IMR-90 (cell line): ENCODE results near the gene CAMSAP3. TPM values are rescaled to one million over a fixed set of nuclear protein-coding genes. Genes with fewer than 3 reads are reported as not detected.

Experiments used
- ATAC-seq: fragments of 200-7000 bp; cut with Tn5 transposase; 2 replicates; pipeline ENCODE4 v1.9.1; 2020; ENCODE audit warnings: low read depth, mild to moderate bottlenecking, moderate library complexity
- BruUV-seq: library from RNA; stranded (reverse); fragments of 400-500 nt; replicated peaks from 2 replicates; lab custom pipeline; 2021; lab: Mats Ljungman, UMichigan
- CTCF ChIA-PET: fragments of 300-600 bp; formaldehyde crosslinking; extraction: SDS; loops from one replicate; lab custom pipeline; 2021; ENCODE audit warnings: antibody characterized with exemption; lab: Yijun Ruan, JAX
- POLR2A ChIA-PET: fragments of 300-600 bp; sonication (Branson Sonifier 250); formaldehyde crosslinking; loops from one replicate; lab custom pipeline; 2022; ENCODE audit warnings: antibody characterized with exemption; ENCODE audit not compliant: unreplicated experiment; lab: Charles Lee
- DNase-seq: peaks from one replicate; pipeline ENCODE4 v3.0.0; 2013
- H2AFZ ChIP-seq: replicated peaks from 2 replicates; pipeline ENCODE3; 2013; ENCODE audit warnings: low read length, mild to moderate bottlenecking; ENCODE audit not compliant: poor library complexity
- H2AK5ac ChIP-seq: 2 replicates; pipeline ENCODE4 v1.6.1; 2013; ENCODE audit warnings: low read depth, low read length, inconsistent platforms
- H2AK9ac ChIP-seq: replicated peaks from 2 replicates; pipeline ENCODE3; 2013; ENCODE audit warnings: mild to moderate bottlenecking, low read depth, low read length, moderate library complexity; ENCODE audit not compliant: poor library complexity
- H2BK120ac ChIP-seq: 2 replicates; pipeline ENCODE4 v1.6.1; 2013; ENCODE audit warnings: low read depth, low read length, inconsistent platforms
- H2BK15ac ChIP-seq: 3 replicates; pipeline ENCODE4 v1.6.1; 2013; ENCODE audit warnings: low read depth, low read length, inconsistent platforms
- H2BK20ac ChIP-seq: 2 replicates; pipeline ENCODE4 v1.6.1; 2013; ENCODE audit warnings: low read depth, mild to moderate bottlenecking, inconsistent platforms, low read length, moderate library complexity
- H2BK5ac ChIP-seq: 2 replicates; pipeline ENCODE4 v1.6.1; 2013; ENCODE audit warnings: mild to moderate bottlenecking, low read depth, low read length, inconsistent platforms; ENCODE audit not compliant: poor library complexity, severe bottlenecking
- H3K14ac ChIP-seq: replicated peaks from 2 replicates; pipeline ENCODE4 v1.6.1; 2013; ENCODE audit warnings: low read depth, low read length, inconsistent platforms
- H3K18ac ChIP-seq: 2 replicates; pipeline ENCODE4 v1.6.1; 2013; ENCODE audit warnings: low read depth, low read length, control low read depth
- H3K23ac ChIP-seq: 2 replicates; pipeline ENCODE4 v1.6.1; 2013; ENCODE audit warnings: low read depth, low read length, inconsistent platforms
- H3K27ac ChIP-seq: 2 replicates; pipeline ENCODE4 v1.5.1; 2013; ENCODE audit warnings: mild to moderate bottlenecking, control low read depth, low read length; ENCODE audit not compliant: insufficient read depth
- H3K27me3 ChIP-seq: 2 replicates; pipeline ENCODE4 v1.6.1; 2013; ENCODE audit warnings: low read length; ENCODE audit not compliant: control insufficient read depth, insufficient read depth
- H3K36me3 ChIP-seq: 2 replicates; pipeline ENCODE4 v1.6.1; 2013; ENCODE audit warnings: low read length, mixed read lengths; ENCODE audit not compliant: control insufficient read depth, insufficient read depth
- H3K4ac ChIP-seq: 2 replicates; pipeline ENCODE4 v1.6.1; 2013; ENCODE audit warnings: low read depth, low read length, inconsistent platforms
- H3K4me1 ChIP-seq: 2 replicates; pipeline ENCODE4 v1.6.1; 2013; ENCODE audit warnings: low read length, mixed read lengths; ENCODE audit not compliant: control insufficient read depth, insufficient read depth
- H3K4me2 ChIP-seq: 2 replicates; pipeline ENCODE4 v1.6.1; 2013; ENCODE audit warnings: low read depth, mild to moderate bottlenecking, control low read depth, low read length, moderate library complexity
- H3K4me3 ChIP-seq: 2 replicates; pipeline ENCODE4 v1.5.1; 2013; ENCODE audit warnings: low read depth, mild to moderate bottlenecking, control low read depth, low read length, moderate library complexity; ENCODE audit not compliant: insufficient read depth
- H3K56ac ChIP-seq: 2 replicates; pipeline ENCODE4 v1.6.1; 2013; ENCODE audit warnings: low read length, inconsistent platforms; ENCODE audit not compliant: insufficient read depth; ENCODE audit errors: extremely low read depth
- H3K79me1 ChIP-seq, 2 experiments: 2 replicates each; pipeline ENCODE4 v1.6.1; 2013; ENCODE audit warnings: low read length in 2 of 2, inconsistent platforms in 1 of 2, low read depth in 1 of 2
- H3K9ac ChIP-seq: 2 replicates; pipeline ENCODE4 v1.6.1; 2013; ENCODE audit warnings: low read depth, low read length, control low read depth
- H3K9me1 ChIP-seq: 2 replicates; pipeline ENCODE4 v1.6.1; 2013; ENCODE audit warnings: low read length, inconsistent platforms; ENCODE audit not compliant: insufficient read depth
- H3K9me3 ChIP-seq: 2 replicates; pipeline ENCODE4 v1.6.1; 2013; ENCODE audit warnings: low read length; ENCODE audit not compliant: control insufficient read depth, insufficient read depth
- H4K20me1 ChIP-seq: 2 replicates; pipeline ENCODE4 v1.6.1; 2013; ENCODE audit warnings: low read length, inconsistent platforms; ENCODE audit not compliant: insufficient read depth
- H4K5ac ChIP-seq: 2 replicates; pipeline ENCODE4 v1.6.1; 2013; ENCODE audit warnings: mild to moderate bottlenecking, low read depth, low read length, control low read depth
- H4K8ac ChIP-seq, 2 experiments: 2 replicates each; pipeline ENCODE4 v1.6.1; 2013; ENCODE audit warnings: low read depth in 2 of 2, low read length in 2 of 2, control low read depth in 1 of 2, inconsistent platforms in 1 of 2
- H4K91ac ChIP-seq: 2 replicates; pipeline ENCODE4 v1.6.1; 2013; ENCODE audit warnings: low read depth, low read length, inconsistent platforms; ENCODE audit not compliant: insufficient read depth
- BHLHE40 ChIP-seq: fragments of 150-350 bp; IDR thresholded peaks from 2 replicates; pipeline ENCODE4 v1.6.1; 2016; ENCODE audit warnings: mild to moderate bottlenecking, low read depth, low read length
- CEBPB ChIP-seq: IDR thresholded peaks from 2 replicates; pipeline ENCODE4 v1.6.1; 2012; ENCODE audit warnings: low read depth, low read length, improper control_type of control experiment
- CHD1 ChIP-seq: IDR thresholded peaks from 2 replicates; pipeline ENCODE4 v1.6.1; 2012; ENCODE audit warnings: low read depth, low read length, improper control_type of control experiment
- FOS ChIP-seq: fragments of 150-350 bp; IDR thresholded peaks from 2 replicates; pipeline ENCODE4 v1.6.1; 2016; ENCODE audit warnings: low read depth, low read length
- MAFK ChIP-seq: IDR thresholded peaks from 2 replicates; pipeline ENCODE4 v1.6.1; 2012; ENCODE audit warnings: low read depth, low read length, improper control_type of control experiment
- MAZ ChIP-seq: IDR thresholded peaks from 2 replicates; pipeline ENCODE4 v1.6.1; 2012; ENCODE audit warnings: low read depth, mild to moderate bottlenecking, low read length, improper control_type of control experiment, moderate library complexity, borderline replicate concordance
- MXI1 ChIP-seq: IDR thresholded peaks from 2 replicates; pipeline ENCODE4 v1.6.1; 2012; ENCODE audit warnings: low read depth, mild to moderate bottlenecking, low read length, moderate library complexity, borderline replicate concordance
- NFE2L2 ChIP-seq: fragments of 150-350 bp; IDR thresholded peaks from 2 replicates; pipeline ENCODE4 v1.6.1; 2016; ENCODE audit warnings: low read depth, mild to moderate bottlenecking, low read length
- POLR2A ChIP-seq: IDR thresholded peaks from 2 replicates; pipeline ENCODE4 v1.6.1; 2012; ENCODE audit warnings: mild to moderate bottlenecking, low read depth, low read length
- RAD21 ChIP-seq: IDR thresholded peaks from 2 replicates; pipeline ENCODE4 v1.6.1; 2012; ENCODE audit warnings: low read length, improper control_type of control experiment
- RCOR1 ChIP-seq: IDR thresholded peaks from 2 replicates; pipeline ENCODE4 v1.6.1; 2012; ENCODE audit warnings: mild to moderate bottlenecking, low read length, improper control_type of control experiment; ENCODE audit not compliant: insufficient replicate concordance
- RFX5 ChIP-seq: IDR thresholded peaks from 2 replicates; pipeline ENCODE4 v1.8.0; 2012; ENCODE audit warnings: low read depth, mild to moderate bottlenecking, low read length, moderate library complexity
- SMC3 ChIP-seq: fragments of 150-350 bp; IDR thresholded peaks from 2 replicates; pipeline ENCODE4 v1.6.1; 2016; ENCODE audit warnings: low read depth, mild to moderate bottlenecking, antibody characterized with exemption, low read length, moderate library complexity
- WGBS, 2 experiments: methylation state at CpG; one replicate each; pipeline versions ENCODE4 v1.1.5 to v1.1.7; 2013; ENCODE audit warnings: missing lambda C conversion rate in 2 of 2; ENCODE audit not compliant: insufficient read length in 1 of 2; ENCODE audit errors: extremely low coverage in 2 of 2; 5-methylcytosine and 5-hydroxymethylcytosine counted together
- dilution Hi-C: fragments of 300-500 bp; cut with HindIII; formaldehyde crosslinking; loops from one replicate; pipeline ENCODE4 v1.14.3; 2018; ENCODE audit warnings: low sequenced_read_pairs; ENCODE audit not compliant: unreplicated experiment
- in situ Hi-C: fragments of 300-500 bp; cut with MboI; formaldehyde crosslinking; loops from 3 replicates; pipeline ENCODE4 v1.14.3; 2019; ENCODE audit warnings: low sequenced_read_pairs, inconsistent platforms, mixed read lengths
- intact Hi-C: fragments of 100-400 bp; cut with micrococcal nuclease; formaldehyde crosslinking; loops from 2 replicates; pipeline ENCODE4 v1.10.0; 2022
- polyA plus RNA-seq, 3 experiments: library from polyadenylated mRNA; depleted of rRNA; stranded (reverse); fragments of >200 nt; gene quantifications; 2 replicates each; pipeline ENCODE4 v1.2.3, GENCODE V29; 2012; ENCODE audit warnings: low replicate concordance in 1 of 3
- total RNA-seq: library from RNA; depleted of rRNA; stranded (reverse); fragments of >200 nt; gene quantifications from 2 replicates; pipeline ENCODE4 v1.2.3, GENCODE V29; 2012
- TF ChIP-seq, protein P1 (sequence below): fragments of 150-350 bp; IDR thresholded peaks from 2 replicates; pipeline ENCODE4 v1.6.1; 2017; ENCODE audit warnings: mild to moderate bottlenecking, antibody characterized with exemption, low read length, low read depth
- TF ChIP-seq, protein P2 (sequence below): conservative IDR thresholded peaks from 2 replicates; pipeline ENCODE4 v1.5.1; 2012; ENCODE audit warnings: mild to moderate bottlenecking, low read depth, low read length, improper control_type of control experiment

Gene CAMSAP3
- total and polyA plus RNA-seq, 2 of the 4 experiments (the other 2 are of a cell fraction) = not detected

DNA sequence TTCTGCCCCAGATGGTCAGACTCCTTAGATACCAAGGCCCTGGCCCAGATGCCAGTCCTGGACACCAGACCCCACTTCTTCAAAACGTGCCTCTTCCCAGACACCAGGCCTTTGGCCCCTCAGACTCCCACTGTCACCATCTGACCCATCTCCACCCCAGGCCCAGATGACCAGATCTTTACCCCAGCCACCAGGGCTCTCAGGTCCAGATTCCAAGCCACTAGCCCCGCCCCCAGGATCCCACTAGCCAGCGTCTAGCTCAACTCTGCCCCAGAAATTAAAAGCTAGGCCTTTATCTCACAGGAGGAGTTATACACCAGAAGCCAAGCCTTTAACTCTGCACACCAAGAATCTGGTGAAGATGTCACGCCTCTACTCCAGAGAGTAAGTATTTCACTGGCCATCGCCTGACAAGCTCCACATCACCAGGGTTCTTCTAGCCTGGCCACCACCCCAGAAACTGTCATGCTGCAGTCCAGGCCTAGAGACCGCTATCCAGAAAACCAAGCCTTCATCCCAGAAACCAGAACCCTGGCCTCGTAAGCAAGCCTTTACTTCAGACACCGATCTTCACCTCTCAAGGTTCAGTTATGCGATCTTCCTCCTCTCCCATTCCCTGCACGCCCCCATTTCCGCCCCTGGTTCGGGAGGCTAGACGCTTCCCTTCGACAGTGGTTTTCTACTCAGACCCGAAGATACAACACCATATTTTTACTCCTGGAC is 33.1 kb downstream of the CAMSAP3 start:
- intact Hi-C loops (loop anchor here (1.0 to 2.0 kb wide), 2 partner anchors 52 to 274 kb away; partner anchors contain the start of gene TRAPPC5), in situ Hi-C loops (no loop called here), dilution Hi-C loops (no loop called here)
- Histone ChIP-seq H3K27me3 (no peaks in the 10 kb centered on the region), H3K56ac (peak overlapping the region; percentile 33; the same call in 1 of the 2 replicates), H3K4me2 (peak overlapping the region; percentile 93), H4K5ac (peak overlapping the region; percentile 51), H3K18ac (no peak overlapping the region), H2BK20ac (no peak overlapping the region), H4K8ac (peak overlapping the region; percentile 77 to 88), H2AFZ (peak overlapping the region; percentile 91), H2BK5ac (no peak overlapping the region), H3K4me3 (peak overlapping the region; percentile 70), H3K27ac (peak overlapping the region; percentile 47), H2BK120ac (no peak overlapping the region), H3K9me1 (0 out of 2 replicates have a peak, but pooled peaks cover 4% of the 10 kb centered on the region), H3K14ac (peak overlapping the region; percentile 59; the same call in 1 of the 2 replicates), H2AK9ac (peak overlapping the region; percentile 92), H3K9ac (peak overlapping the region; percentile 78), H4K91ac (peak overlapping the region; percentile 54; the same call in 1 of the 2 replicates), H3K79me1 (peaks cover 3 to 56% of the 10 kb centered on the region in 2 experiments; a peak in 3 of 4 replicates), H3K4me1 (peaks cover 8% of the 10 kb centered on the region; the same call in 1 of the 2 replicates), H3K4ac (peak overlapping the region; percentile 72), H3K36me3 (peaks cover 14% of the 10 kb centered on the region), H3K23ac (peak overlapping the region; percentile 44; the same call in 1 of the 2 replicates), H2BK15ac (no peak overlapping the region), H3K9me3 (no peaks in the 10 kb centered on the region), H4K20me1 (peaks cover 5% of the 10 kb centered on the region; the same call in 1 of the 2 replicates), H2AK5ac (peak overlapping the region; percentile 55)
- ATAC-seq = no peak
- POLR2A ChIA-PET = interaction anchor here (0.7 kb wide), 1 partner anchor 226 kb away, joined by 3 read pairs; no protein-coding TSS in a partner anchor
- BruUV-seq = no TSS peak
- 2% methylated on average over 7 of the region's 15 CpGs; no CpG with 5 or more reads in 1 of the 2 experiments for WGBS, 2 experiments
- CTCF ChIA-PET = interaction anchor here (1.2 kb wide), 2 partner anchors 52 to 60 kb away, joined by 5 to 6 read pairs; partner anchors contain the start of gene TRAPPC5
- TF ChIP-seq CEBPB (no peak), MAZ (no peak), BHLHE40 (no peak), FOS (no peak), POLR2A (no peak), RCOR1 (no peak), SMC3 (no peak), MXI1 (no peak), RFX5 (no peak), CHD1 (no peak), RAD21 (no peak), MAFK (no peak), NFE2L2 (no peak)
- TF ChIP-seq, protein P1, sequence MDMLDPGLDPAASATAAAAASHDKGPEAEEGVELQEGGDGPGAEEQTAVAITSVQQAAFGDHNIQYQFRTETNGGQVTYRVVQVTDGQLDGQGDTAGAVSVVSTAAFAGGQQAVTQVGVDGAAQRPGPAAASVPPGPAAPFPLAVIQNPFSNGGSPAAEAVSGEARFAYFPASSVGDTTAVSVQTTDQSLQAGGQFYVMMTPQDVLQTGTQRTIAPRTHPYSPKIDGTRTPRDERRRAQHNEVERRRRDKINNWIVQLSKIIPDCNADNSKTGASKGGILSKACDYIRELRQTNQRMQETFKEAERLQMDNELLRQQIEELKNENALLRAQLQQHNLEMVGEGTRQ = no peak
- TF ChIP-seq, protein P2, sequence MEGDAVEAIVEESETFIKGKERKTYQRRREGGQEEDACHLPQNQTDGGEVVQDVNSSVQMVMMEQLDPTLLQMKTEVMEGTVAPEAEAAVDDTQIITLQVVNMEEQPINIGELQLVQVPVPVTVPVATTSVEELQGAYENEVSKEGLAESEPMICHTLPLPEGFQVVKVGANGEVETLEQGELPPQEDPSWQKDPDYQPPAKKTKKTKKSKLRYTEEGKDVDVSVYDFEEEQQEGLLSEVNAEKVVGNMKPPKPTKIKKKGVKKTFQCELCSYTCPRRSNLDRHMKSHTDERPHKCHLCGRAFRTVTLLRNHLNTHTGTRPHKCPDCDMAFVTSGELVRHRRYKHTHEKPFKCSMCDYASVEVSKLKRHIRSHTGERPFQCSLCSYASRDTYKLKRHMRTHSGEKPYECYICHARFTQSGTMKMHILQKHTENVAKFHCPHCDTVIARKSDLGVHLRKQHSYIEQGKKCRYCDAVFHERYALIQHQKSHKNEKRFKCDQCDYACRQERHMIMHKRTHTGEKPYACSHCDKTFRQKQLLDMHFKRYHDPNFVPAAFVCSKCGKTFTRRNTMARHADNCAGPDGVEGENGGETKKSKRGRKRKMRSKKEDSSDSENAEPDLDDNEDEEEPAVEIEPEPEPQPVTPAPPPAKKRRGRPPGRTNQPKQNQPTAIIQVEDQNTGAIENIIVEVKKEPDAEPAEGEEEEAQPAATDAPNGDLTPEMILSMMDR = no peak
- no peak for DNase-seq
